BJ (cell line): ENCODE data around the gene NEURL4. TPM values are rescaled to one million over a fixed set of nuclear protein-coding genes. Genes with fewer than 3 reads are reported as not detected.

Source experiments
- CTCF ChIA-PET: fragments of 350-600 bp; formaldehyde crosslinking; extraction: SDS; loops from one replicate; lab custom pipeline; 2021; ENCODE audit warnings: antibody characterized with exemption, inconsistent platforms; lab: Yijun Ruan, JAX
- POLR2A ChIA-PET: fragments of 300-600 bp; sonication (Branson Sonifier 250); formaldehyde crosslinking; extraction: SDS; loops from one replicate; lab custom pipeline; 2021; ENCODE audit warnings: antibody characterized with exemption; lab: Charles Lee
- DNase-seq: peaks from one replicate; pipeline ENCODE4 v3.0.0-alpha.2; 2011; ENCODE audit warnings: low read depth
- H3K27me3 ChIP-seq: 2 replicates; pipeline ENCODE4 v1.6.0; 2011; ENCODE audit warnings: low read length; ENCODE audit not compliant: control insufficient read depth, insufficient read depth
- H3K36me3 ChIP-seq: 2 replicates; pipeline ENCODE4 v1.5.1; 2011; ENCODE audit warnings: low read length; ENCODE audit not compliant: control insufficient read depth, insufficient read depth
- H3K4me3 ChIP-seq: 2 replicates; pipeline ENCODE4 v1.5.1; 2011; ENCODE audit warnings: low read depth, mild to moderate bottlenecking, control low read depth, low read length
- polyA plus RNA-seq: library from polyadenylated mRNA; depleted of rRNA; stranded (reverse); fragments of >200 nt; gene quantifications from 2 replicates; pipeline ENCODE4 v1.2.3, GENCODE V29; 2011
- TF ChIP-seq, protein P1 (sequence below): IDR thresholded peaks from 2 replicates; pipeline ENCODE4 v1.5.1; 2011; ENCODE audit warnings: low read depth, mild to moderate bottlenecking, control low read depth, inconsistent platforms, low read length, moderate library complexity; ENCODE audit not compliant: insufficient read depth

The NEURL4 gene
- polyA plus RNA-seq, 1 experiment = 14.9 TPM

DNA sequence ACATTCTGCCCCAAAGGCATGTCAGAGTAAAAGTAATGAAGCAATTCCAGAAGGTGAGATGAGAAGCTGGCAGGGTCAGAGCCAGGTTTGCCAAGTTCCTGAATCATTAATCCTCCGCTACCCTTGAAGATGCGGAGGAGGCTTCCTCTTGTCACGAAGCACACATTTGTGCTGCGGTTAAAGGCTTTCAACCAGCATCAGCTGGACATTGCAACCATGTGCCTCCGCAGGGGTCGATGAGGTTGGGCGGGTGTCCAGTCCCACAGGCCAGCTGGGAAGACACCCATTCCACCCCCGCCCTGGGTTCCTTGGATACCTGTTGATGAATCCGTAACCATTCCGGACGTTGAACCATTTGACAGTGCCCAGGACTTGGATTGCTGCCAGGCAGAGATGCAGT lies 36.0 kb downstream of the NEURL4 start:
- no peaks in the 10 kb centered on the region for H3K36me3 ChIP-seq
- H3K4me3 ChIP-seq = no peak overlapping the region
- TF ChIP-seq, protein P1, sequence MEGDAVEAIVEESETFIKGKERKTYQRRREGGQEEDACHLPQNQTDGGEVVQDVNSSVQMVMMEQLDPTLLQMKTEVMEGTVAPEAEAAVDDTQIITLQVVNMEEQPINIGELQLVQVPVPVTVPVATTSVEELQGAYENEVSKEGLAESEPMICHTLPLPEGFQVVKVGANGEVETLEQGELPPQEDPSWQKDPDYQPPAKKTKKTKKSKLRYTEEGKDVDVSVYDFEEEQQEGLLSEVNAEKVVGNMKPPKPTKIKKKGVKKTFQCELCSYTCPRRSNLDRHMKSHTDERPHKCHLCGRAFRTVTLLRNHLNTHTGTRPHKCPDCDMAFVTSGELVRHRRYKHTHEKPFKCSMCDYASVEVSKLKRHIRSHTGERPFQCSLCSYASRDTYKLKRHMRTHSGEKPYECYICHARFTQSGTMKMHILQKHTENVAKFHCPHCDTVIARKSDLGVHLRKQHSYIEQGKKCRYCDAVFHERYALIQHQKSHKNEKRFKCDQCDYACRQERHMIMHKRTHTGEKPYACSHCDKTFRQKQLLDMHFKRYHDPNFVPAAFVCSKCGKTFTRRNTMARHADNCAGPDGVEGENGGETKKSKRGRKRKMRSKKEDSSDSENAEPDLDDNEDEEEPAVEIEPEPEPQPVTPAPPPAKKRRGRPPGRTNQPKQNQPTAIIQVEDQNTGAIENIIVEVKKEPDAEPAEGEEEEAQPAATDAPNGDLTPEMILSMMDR = no peak
- DNase-seq = no peak
- H3K27me3 ChIP-seq = peaks cover 26% of the 10 kb centered on the region
- POLR2A ChIA-PET = no interaction called here
- CTCF ChIA-PET = interaction anchor here (1.2 to 1.6 kb wide), 2 partner anchors 72 to 241 kb away, joined by 4 read pairs; no protein-coding TSS in a partner anchor

DNA sequence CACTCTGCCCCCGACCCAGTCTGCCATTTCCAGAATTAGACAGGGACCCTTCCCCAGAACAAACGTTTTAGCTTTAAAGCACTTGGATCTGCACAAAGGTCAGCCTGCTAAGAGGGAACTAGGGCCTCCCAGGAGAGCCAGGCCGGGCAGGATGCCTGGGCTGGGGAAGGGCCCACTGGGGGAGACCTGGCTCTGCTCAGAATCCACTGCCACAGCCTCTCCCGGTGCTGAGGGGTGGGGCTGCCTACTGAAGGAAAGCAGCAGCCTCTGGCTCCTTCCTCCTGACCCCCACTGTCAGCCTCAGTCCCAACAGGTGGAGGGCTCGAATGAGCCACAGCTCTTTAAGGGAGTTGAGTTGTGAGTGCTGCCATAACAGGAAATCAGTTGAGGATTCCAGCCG lies 36.4 kb downstream of the NEURL4 start:
- H3K4me3 ChIP-seq = no peak overlapping the region
- TF ChIP-seq, protein P1 = no peak
- no peak for DNase-seq
- ChIA-PET CTCF (interaction anchor here (1.2 to 2.0 kb wide), 3 partner anchors 11 to 72 kb away, joined by 3 to 6 read pairs (median 4); partner anchors contain the start of gene SLC2A4), POLR2A (no interaction called here)
- no peaks in the 10 kb centered on the region for H3K36me3 ChIP-seq
- H3K27me3 ChIP-seq = peaks cover 26% of the 10 kb centered on the region

DNA sequence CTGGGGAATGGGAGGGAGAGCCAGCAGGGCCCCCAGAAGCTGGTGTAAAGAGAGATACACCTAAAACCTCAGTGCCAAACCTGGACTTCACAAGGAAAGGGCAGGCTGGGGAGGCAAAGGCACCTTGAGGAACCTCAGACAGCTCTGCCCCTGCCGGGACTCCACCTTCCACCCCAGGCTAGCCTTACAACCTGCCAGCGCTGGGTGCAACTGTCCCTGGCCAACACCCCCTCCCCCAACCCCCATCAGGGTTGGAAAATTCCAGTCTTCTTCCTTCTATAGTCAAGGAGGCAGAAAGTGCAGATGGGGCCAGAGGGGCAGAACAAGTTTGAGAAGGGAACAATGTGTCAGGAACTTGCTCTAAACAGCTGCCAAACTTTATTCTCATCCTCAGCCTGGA lies 36.9 kb downstream of the NEURL4 start:
- peaks cover 27% of the 10 kb centered on the region for H3K27me3 ChIP-seq
- TF ChIP-seq, protein P1 = no peak
- H3K36me3 ChIP-seq = no peaks in the 10 kb centered on the region
- no peak overlapping the region for H3K4me3 ChIP-seq
- no peak for DNase-seq
- ChIA-PET POLR2A (no interaction called here), CTCF (interaction anchor here (1.2 to 2.0 kb wide), 3 partner anchors 10 to 71 kb away, joined by 3 to 6 read pairs (median 4); partner anchors contain the start of gene SLC2A4)

DNA sequence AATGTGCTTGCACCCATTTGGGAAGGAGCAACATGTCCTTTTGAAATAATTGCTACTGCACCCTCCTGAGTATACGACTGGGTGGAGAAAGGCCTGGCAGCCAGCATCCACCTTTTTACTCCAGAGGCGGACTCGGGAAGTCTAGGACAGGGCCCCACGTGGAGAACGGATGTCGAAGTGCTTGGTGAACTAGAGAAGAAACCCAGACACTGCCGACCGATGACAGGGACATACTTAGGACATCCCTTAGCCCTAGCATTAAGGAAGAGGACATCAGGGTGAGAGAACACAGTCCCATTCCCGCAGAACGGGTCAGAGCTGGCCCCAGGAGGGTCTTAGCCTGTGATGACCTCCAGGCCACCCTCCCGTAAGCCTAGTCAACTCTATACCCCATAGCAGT lies 38.5 kb downstream of the NEURL4 start:
- peaks cover 32% of the 10 kb centered on the region for H3K27me3 ChIP-seq
- H3K4me3 ChIP-seq = no peak overlapping the region
- no peaks in the 10 kb centered on the region for H3K36me3 ChIP-seq
- ChIA-PET CTCF (interaction anchor here (2.0 kb wide), 1 partner anchor 9 kb away, joined by 6 read pairs; the partner anchor contains the start of gene SLC2A4), POLR2A (no interaction called here)
- no peak for DNase-seq
- TF ChIP-seq, protein P1 = no peak

DNA sequence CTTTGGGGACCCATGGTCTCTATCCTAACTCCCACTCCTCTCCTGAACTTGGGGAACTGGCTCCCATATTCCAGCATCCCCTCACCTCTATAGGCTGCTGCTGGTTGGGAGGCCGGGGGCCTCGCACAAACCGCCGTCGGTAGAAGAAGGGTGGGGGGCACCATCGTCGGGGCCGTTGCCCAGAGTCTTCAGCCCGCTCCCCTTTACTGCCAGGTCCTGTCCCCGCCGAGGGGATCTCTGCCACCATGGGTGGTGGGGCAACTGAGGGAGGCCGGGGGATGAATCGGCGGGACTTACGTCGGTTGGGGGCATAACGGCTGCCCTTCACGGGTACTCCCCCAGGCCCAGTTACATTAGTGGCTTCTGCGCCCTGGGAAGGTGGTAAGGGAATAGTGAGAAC lies 39.0 kb downstream of the NEURL4 start:
- CTCF ChIA-PET = no interaction called here
- H3K36me3 ChIP-seq = no peaks in the 10 kb centered on the region
- POLR2A ChIA-PET = no interaction called here
- H3K4me3 ChIP-seq = no peak overlapping the region
- TF ChIP-seq, protein P1 = no peak
- peaks cover 32% of the 10 kb centered on the region for H3K27me3 ChIP-seq
- DNase-seq = no peak
